GM23248 (cell line): ENCODE measurements around the gene MTSS2.

Experiments used
- EZH2 ChIP-seq: fragments of 200-600 bp; sonication (generic); IDR thresholded peaks from 2 replicates; pipeline ENCODE4 v1.6.1; 2018; ENCODE audit warnings: antibody characterized with exemption, mild to moderate bottlenecking; ENCODE audit not compliant: insufficient read depth, poor library complexity, severe bottlenecking
- EZH2phosphoT487 ChIP-seq: fragments of 200-600 bp; sonication (generic); IDR thresholded peaks from 2 replicates; pipeline ENCODE4 v1.6.1; 2018; ENCODE audit warnings: antibody characterized with exemption, moderate library complexity, mild to moderate bottlenecking, low read depth; ENCODE audit not compliant: insufficient read depth

GRCh38 chr16:70730031-70730430 lies 44.2 kb upstream of the MTSS2 start:
- no peak for TF ChIP-seq EZH2phosphoT487
- TF ChIP-seq EZH2, result no peak
